A673 (cell line): ENCODE results near the gene NUMA1. TPM values are rescaled to one million over a fixed set of nuclear protein-coding genes. Genes with fewer than 3 reads are reported as not detected.

ENCODE experiments used
- BruUV-seq: library from RNA; stranded (reverse); fragments of 400-500 nt; replicated peaks from 2 replicates; lab custom pipeline; 2021; lab: Mats Ljungman, UMichigan
- CTCF ChIA-PET: fragments of 300-600 bp; sonication (Branson Sonifier 250); formaldehyde crosslinking; loops from one replicate; lab custom pipeline; 2022; ENCODE audit warnings: antibody characterized with exemption; lab: Charles Lee
- POLR2A ChIA-PET: fragments of 300-600 bp; sonication (Branson Sonifier 250); formaldehyde crosslinking; loops from one replicate; lab custom pipeline; 2022; ENCODE audit warnings: antibody characterized with exemption; ENCODE audit not compliant: low non-redundant PET; lab: Charles Lee
- DNase-seq: peaks from one replicate; pipeline ENCODE4 v3.0.0-alpha.2; 2015; ENCODE audit warnings: low spot score
- H3K27ac ChIP-seq: fragments of 200-600 bp; sonication (generic); 2 replicates; pipeline ENCODE4 v1.5.1; 2016; ENCODE audit warnings: mixed run types, low read depth, mild to moderate bottlenecking, mixed read lengths, antibody characterized with exemption, low read length; ENCODE audit not compliant: poor library complexity, severe bottlenecking
- H3K27me3 ChIP-seq: fragments of 200-600 bp; sonication (generic); replicated peaks from 2 replicates; pipeline ENCODE4 v1.6.1; 2017; ENCODE audit warnings: mixed run types, low read depth, mild to moderate bottlenecking, mixed read lengths, antibody characterized with exemption, low read length; ENCODE audit not compliant: insufficient read depth, poor library complexity
- H3K36me3 ChIP-seq: fragments of 200-600 bp; sonication (generic); 2 replicates; pipeline ENCODE4 v1.6.1; 2016; ENCODE audit warnings: mixed run types, mild to moderate bottlenecking, mixed read lengths, antibody characterized with exemption, low read length; ENCODE audit not compliant: insufficient read depth, poor library complexity, severe bottlenecking
- H3K4me1 ChIP-seq: fragments of 200-600 bp; sonication (generic); 2 replicates; pipeline ENCODE4 v1.6.1; 2017; ENCODE audit warnings: mixed run types, mild to moderate bottlenecking, mixed read lengths, antibody characterized with exemption, low read length; ENCODE audit not compliant: insufficient read depth, poor library complexity, severe bottlenecking
- H3K4me3 ChIP-seq: fragments of 200-600 bp; sonication (generic); 2 replicates; pipeline ENCODE4 v1.5.1; 2016; ENCODE audit warnings: low read depth, mixed run types, mild to moderate bottlenecking, mixed read lengths, low read length; ENCODE audit not compliant: poor library complexity, severe bottlenecking
- H3K9me3 ChIP-seq: fragments of 200-600 bp; sonication (generic); 2 replicates; pipeline ENCODE4 v1.6.1; 2016; ENCODE audit warnings: mixed run types, low read depth, mild to moderate bottlenecking, mixed read lengths, antibody characterized with exemption, low read length; ENCODE audit not compliant: poor library complexity, severe bottlenecking
- EZH2 ChIP-seq: fragments of 200-600 bp; sonication (generic); IDR thresholded peaks from 2 replicates; pipeline ENCODE4 v1.6.1; 2017; ENCODE audit warnings: borderline replicate concordance, low read depth, mild to moderate bottlenecking, mixed read lengths, antibody characterized with exemption, low read length; ENCODE audit not compliant: poor library complexity, severe bottlenecking
- intact Hi-C: fragments of 100-400 bp; cut with micrococcal nuclease; formaldehyde crosslinking; loops from one replicate; pipeline ENCODE4 v1.10.0; 2022; ENCODE audit not compliant: unreplicated experiment
- total RNA-seq: library from RNA; stranded (reverse); gene quantifications from 2 replicates; pipeline ENCODE4 v1.2.3, GENCODE V29; 2021
- TF ChIP-seq, protein P1 (sequence below): fragments of 300-800, 200-600 bp; sonication (generic); conservative IDR thresholded peaks from 2 replicates; pipeline ENCODE4 v1.5.1; 2017; ENCODE audit warnings: low read depth, mild to moderate bottlenecking, antibody characterized with exemption, low read length, moderate library complexity, mixed read lengths

The NUMA1 gene
- total RNA-seq, 1 experiment from 2014 or later: 216 TPM

DNA sequence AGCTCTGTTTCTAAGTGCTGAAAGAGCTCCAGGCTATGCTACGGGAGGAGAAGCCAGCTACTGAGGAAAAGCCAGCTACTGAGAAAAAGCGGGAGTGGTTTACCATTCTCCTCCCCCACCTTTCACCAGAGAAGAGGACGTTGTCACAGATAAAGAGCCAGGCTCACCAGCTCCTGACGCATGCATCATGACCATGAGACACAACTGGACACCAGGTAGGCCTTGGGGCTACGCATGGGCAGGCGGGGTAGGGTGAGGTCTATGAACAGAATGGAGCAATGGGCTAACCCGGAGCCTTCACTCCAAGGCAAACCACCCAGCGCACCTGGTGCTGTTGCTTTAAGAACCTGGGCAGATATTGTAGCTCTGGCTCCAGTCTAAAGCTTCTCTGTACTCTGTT lies 80.5 kb downstream of the NUMA1 start:
- H3K36me3 ChIP-seq: peaks cover 37% of the 10 kb centered on the region
- intact Hi-C loops: no loop called here

GRCh38 chr11:71999362-71999761 lies 81.0 kb downstream of the NUMA1 start:
- Histone ChIP-seq H3K27ac (no peak overlapping the region), H3K9me3 (no peaks in the 10 kb centered on the region), H3K4me3 (no peak overlapping the region), H3K4me1 (no peaks in the 10 kb centered on the region), H3K27me3 (no peaks in the 10 kb centered on the region), H3K36me3 (peaks cover 32% of the 10 kb centered on the region)
- ChIA-PET CTCF (no interaction called here), POLR2A (no interaction called here)
- DNase-seq: no peak
- no peak for TF ChIP-seq EZH2
- TF ChIP-seq, protein P1, sequence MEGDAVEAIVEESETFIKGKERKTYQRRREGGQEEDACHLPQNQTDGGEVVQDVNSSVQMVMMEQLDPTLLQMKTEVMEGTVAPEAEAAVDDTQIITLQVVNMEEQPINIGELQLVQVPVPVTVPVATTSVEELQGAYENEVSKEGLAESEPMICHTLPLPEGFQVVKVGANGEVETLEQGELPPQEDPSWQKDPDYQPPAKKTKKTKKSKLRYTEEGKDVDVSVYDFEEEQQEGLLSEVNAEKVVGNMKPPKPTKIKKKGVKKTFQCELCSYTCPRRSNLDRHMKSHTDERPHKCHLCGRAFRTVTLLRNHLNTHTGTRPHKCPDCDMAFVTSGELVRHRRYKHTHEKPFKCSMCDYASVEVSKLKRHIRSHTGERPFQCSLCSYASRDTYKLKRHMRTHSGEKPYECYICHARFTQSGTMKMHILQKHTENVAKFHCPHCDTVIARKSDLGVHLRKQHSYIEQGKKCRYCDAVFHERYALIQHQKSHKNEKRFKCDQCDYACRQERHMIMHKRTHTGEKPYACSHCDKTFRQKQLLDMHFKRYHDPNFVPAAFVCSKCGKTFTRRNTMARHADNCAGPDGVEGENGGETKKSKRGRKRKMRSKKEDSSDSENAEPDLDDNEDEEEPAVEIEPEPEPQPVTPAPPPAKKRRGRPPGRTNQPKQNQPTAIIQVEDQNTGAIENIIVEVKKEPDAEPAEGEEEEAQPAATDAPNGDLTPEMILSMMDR: no peak
- BruUV-seq: no TSS peak
- intact Hi-C loops: no loop called here

More for the DNA sequence above, 80.5 kb downstream of the NUMA1 start:
- H3K9me3 ChIP-seq: no peaks in the 10 kb centered on the region
- POLR2A ChIA-PET: no interaction called here
- DNase-seq: no peak
- no TSS peak for BruUV-seq
- TF ChIP-seq, protein P1: no peak
- TF ChIP-seq EZH2: no peak
- H3K27ac ChIP-seq: no peak overlapping the region
- no peaks in the 10 kb centered on the region for H3K27me3 ChIP-seq
- no peaks in the 10 kb centered on the region for H3K4me1 ChIP-seq
- no peak overlapping the region for H3K4me3 ChIP-seq
- CTCF ChIA-PET: no interaction called here

DNA sequence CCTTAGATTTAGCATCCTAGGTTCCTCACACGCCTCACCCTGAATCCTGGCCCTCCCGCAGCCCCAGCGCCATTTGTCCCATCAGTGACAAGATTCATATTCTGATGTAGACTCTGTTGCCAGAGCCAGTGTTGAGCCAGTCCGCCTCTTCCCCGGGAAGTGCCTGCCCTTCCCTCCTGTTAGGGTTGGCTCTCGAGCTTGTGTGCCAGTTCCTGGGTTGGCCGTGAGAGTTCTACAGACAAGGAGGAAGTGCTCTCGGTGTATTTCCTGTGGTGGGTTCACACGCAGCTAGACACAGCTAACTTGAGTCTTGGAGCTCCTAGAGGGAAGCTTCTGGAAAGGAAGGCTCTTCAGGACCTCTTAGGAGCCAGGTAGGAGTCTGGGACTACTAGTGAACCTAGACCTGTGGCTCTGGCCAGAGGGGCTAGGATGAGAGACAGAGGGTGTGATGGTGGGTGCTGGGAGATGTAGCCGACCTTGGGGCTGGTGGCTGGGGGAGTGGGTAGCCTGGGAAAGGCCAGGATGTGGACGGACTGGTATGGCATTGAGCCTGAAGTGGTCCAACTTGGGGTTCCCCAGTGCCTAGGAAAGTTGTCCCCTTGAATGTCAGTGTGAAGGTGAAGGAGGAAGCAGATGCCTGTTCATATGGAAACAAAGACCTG lies 81.6 kb downstream of the NUMA1 start, which contains the start of gene IL18BP:
Gene IL18BP, plus strand, starts transcription at position 261 of the 662 bp plus-strand sequence. CDS start 1,076 bp downstream, outside the sequence.
- Histone ChIP-seq H3K4me1 (no peaks in the 10 kb centered on the region), H3K36me3 (peaks cover 27% of the 10 kb centered on the region), H3K27me3 (no peaks in the 10 kb centered on the region), H3K9me3 (no peaks in the 10 kb centered on the region), H3K27ac (no peak within 1 kb of the TSS), H3K4me3 (no peak within 1 kb of the TSS)
- DNase-seq: no peak
- TF ChIP-seq EZH2: no peak
- TF ChIP-seq, protein P1: no peak
- intact Hi-C loops: no loop called here
- ChIA-PET CTCF (no interaction called here), POLR2A (no interaction called here)
- BruUV-seq: no TSS peak
